Small intestine (tissue), 7 donors: ENCODE results near the gene BOK. TPM values are rescaled to one million over a fixed set of nuclear protein-coding genes. Genes with fewer than 3 reads are reported as not detected.

Experiments used
- DNase-seq, 2 donors: peaks; one replicate each; pipeline versions ENCODE4 v3.0.0 to v3.0.0-alpha.2; 2013
- FAIRE-seq: peaks from 2 replicates; lab custom pipeline; 2012; peaks lifted over from hg19 to GRCh38; lab: Jason Lieb, UNC
- H3K27ac ChIP-seq, 3 donors: one replicate each; pipeline ENCODE4 v1.5.1; 2013; ENCODE audit warnings: low read length in 2 of 3, mild to moderate bottlenecking in 2 of 3, control low read depth in 1 of 3, inconsistent platforms in 1 of 3, low read depth in 1 of 3, moderate library complexity in 1 of 3
- H3K27me3 ChIP-seq, 3 donors: one replicate each; pipeline ENCODE4 v1.6.1; 2013; ENCODE audit warnings: low read length in 3 of 3, inconsistent platforms in 1 of 3; ENCODE audit not compliant: control insufficient read depth in 3 of 3, insufficient read depth in 3 of 3
- H3K36me3 ChIP-seq, 3 donors: one replicate each; pipeline ENCODE4 v1.6.1; 2013; ENCODE audit warnings: low read length in 3 of 3, inconsistent platforms in 1 of 3, low read depth in 1 of 3, mild to moderate bottlenecking in 1 of 3, moderate library complexity in 1 of 3; ENCODE audit not compliant: control insufficient read depth in 3 of 3, insufficient read depth in 2 of 3
- H3K4me1 ChIP-seq, 3 donors: one replicate each; pipeline ENCODE4 v1.6.1; 2013; ENCODE audit warnings: low read length in 2 of 3, inconsistent platforms in 1 of 3, low read depth in 1 of 3, mild to moderate bottlenecking in 1 of 3, moderate library complexity in 1 of 3; ENCODE audit not compliant: control insufficient read depth in 3 of 3, insufficient read depth in 2 of 3
- H3K4me3 ChIP-seq, 3 donors: one replicate each; pipeline ENCODE4 v1.5.1; 2013; ENCODE audit warnings: low read length in 3 of 3, control low read depth in 1 of 3, inconsistent platforms in 1 of 3, low read depth in 1 of 3, mild to moderate bottlenecking in 1 of 3, moderate library complexity in 1 of 3
- H3K9me3 ChIP-seq, 2 donors: one replicate each; pipeline ENCODE4 v1.6.1; 2013; ENCODE audit warnings: low read depth in 1 of 2, low read length in 1 of 2; ENCODE audit not compliant: control insufficient read depth in 2 of 2, insufficient read depth in 1 of 2
- WGBS, 3 donors: extraction: QIAGEN DNeasy Blood & Tissue Kit; methylation state at CpG; one replicate each; pipeline ENCODE4 v1.1.7; 2013; 5-methylcytosine and 5-hydroxymethylcytosine counted together
- polyA plus RNA-seq, 4 donors: library from polyadenylated mRNA; stranded (reverse) in 3 of 4; unstranded in 1 of 4; fragments of 200-250 nt in 3 of 4; fragments of 120-200 nt in 1 of 4; gene quantifications; one replicate each; pipeline versions ENCODE4 v1.2.1 to v1.2.3, GENCODE V29; 2013
- donor health status: healthy with polysubstance abuse.
- donor health status: control.
- donor health status: control.
- donor health status: Bipolar disorder and iron deficiency.
- donor health status: healthy.

The BOK gene
- polyA plus RNA-seq, 4 donors, result 4.5 to 15.5 (median 9.9) TPM

GRCh38 chr2:241618829-241619228 lies 60.3 kb downstream of the BOK start:
- peaks cover 0 to 43% (median 1%) of the 10 kb centered on the region in 3 donors for H3K36me3 ChIP-seq
- no peak for FAIRE-seq
- H3K4me3 ChIP-seq, result no peak overlapping the region
- no peak for DNase-seq
- 85 to 90% (median 89%) methylated on average over 11 of the region's 11 CpGs for WGBS, 3 donors
- peaks cover 0 to 1% (median 0%) of the 10 kb centered on the region in 3 donors for H3K4me1 ChIP-seq
- H3K9me3 ChIP-seq, result no peaks in the 10 kb centered on the region
- H3K27ac ChIP-seq, result no peak overlapping the region
- H3K27me3 ChIP-seq, result no peaks in the 10 kb centered on the region

- DNase-seq, result no peak
- WGBS, 3 donors, result 87 to 91% (median 88%) methylated on average over 20 of the region's 20 CpGs
- Histone ChIP-seq H3K4me3 (no peak overlapping the region), H3K27me3 (no peaks in the 10 kb centered on the region), H3K9me3 (no peaks in the 10 kb centered on the region), H3K36me3 (peaks cover 0 to 51% (median 1%) of the 10 kb centered on the region in 3 donors), H3K4me1 (peaks cover 0 to 1% (median 0%) of the 10 kb centered on the region in 3 donors), H3K27ac (no peak overlapping the region)
- no peak for FAIRE-seq
These were observed 61.3 kb downstream of the BOK start for GRCh38 chr2:241619597-241620418.

GRCh38 chr2:241620419-241620769 lies 61.8 kb downstream of the BOK start:
- no peak for DNase-seq
- WGBS, 3 donors, result 78 to 93% (median 80%) methylated on average over 6 of the region's 6 CpGs
- no peak overlapping the region for H3K4me3 ChIP-seq
- H3K36me3 ChIP-seq, result peaks cover 0 to 53% (median 1%) of the 10 kb centered on the region in 3 donors
- H3K27ac ChIP-seq, result no peak overlapping the region
- H3K27me3 ChIP-seq, result no peaks in the 10 kb centered on the region
- no peak for FAIRE-seq
- H3K4me1 ChIP-seq, result peaks cover 0 to 1% (median 0%) of the 10 kb centered on the region in 3 donors
- H3K9me3 ChIP-seq, result no peaks in the 10 kb centered on the region

Other genes with a start within 250 kb of the BOK start
- gene HDLBP, start 243.1 kb upstream of the BOK start, polyA plus RNA-seq, result 100 to 1,000 TPM; 136 to 394 (median 171) TPM
- gene SEPTIN2, start 242.8 kb upstream of the BOK start, polyA plus RNA-seq, result 100 to 1,000 TPM; 112 to 311 (median 148) TPM
- gene FARP2, start 202.5 kb upstream of the BOK start, polyA plus RNA-seq, result 10 to 100 TPM; 25.7 to 65.3 (median 49.8) TPM
- gene STK25, start 50.2 kb upstream of the BOK start, polyA plus RNA-seq, result 100 to 1,000 TPM; 122 to 190 (median 150) TPM
- gene THAP4, start 78.4 kb downstream of the BOK start, polyA plus RNA-seq, result 100 to 1,000 TPM in 1 of 4 donors, 10 to 100 TPM in 3; 35.4 to 101 (median 71.5) TPM
- gene ATG4B, start 78.9 kb downstream of the BOK start, polyA plus RNA-seq, result 100 to 1,000 TPM in 1 of 4 donors, 10 to 100 TPM in 3; 44.2 to 196 (median 85.0) TPM
- gene DTYMK, start 128.1 kb downstream of the BOK start, polyA plus RNA-seq, result 10 to 100 TPM; 14.3 to 59.3 (median 19.1) TPM
- gene ING5, start 143.3 kb downstream of the BOK start, polyA plus RNA-seq, result 10 to 100 TPM; 20.3 to 44.5 (median 35.4) TPM
- 10 to 100 TPM; 19.6 to 57.5 (median 33.5) TPM for gene D2HGDH, start 175.9 kb downstream of the BOK start, polyA plus RNA-seq
- under 1 TPM in 2 of 4 donors, not detected in 2; 0.03 to 0.04 TPM for gene GAL3ST2, start 218.1 kb downstream of the BOK start, polyA plus RNA-seq